Neural progenitor cell (in vitro differentiated cells): Measurements from ENCODE around the gene TBC1D7.

ENCODE experiments used
- EZH2phosphoT487 ChIP-seq: fragments of 200-600 bp; sonication (generic); IDR thresholded peaks from 2 replicates; pipeline ENCODE4 v1.6.1; 2017; ENCODE audit warnings: antibody characterized with exemption
- TF ChIP-seq, protein P1 (sequence below): fragments of 200-600 bp; sonication (generic); IDR thresholded peaks from 2 replicates; pipeline ENCODE4 v1.5.1; 2017; ENCODE audit warnings: antibody characterized with exemption, mild to moderate bottlenecking

DNA sequence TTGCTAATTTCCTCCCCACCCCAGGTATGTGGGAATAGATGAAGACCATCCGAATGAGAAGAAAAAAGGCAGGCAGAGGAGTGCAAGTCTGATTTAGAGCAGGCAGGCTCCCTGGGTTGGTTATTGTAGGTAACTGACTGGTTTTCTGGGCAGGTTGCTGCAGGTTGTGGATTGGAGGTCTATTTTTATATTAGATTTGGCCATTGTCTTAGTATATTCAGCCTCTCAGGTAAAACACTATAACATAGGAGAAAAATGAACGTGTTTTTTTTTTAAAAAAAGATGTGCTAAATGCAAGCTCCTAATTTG, 492 bp upstream of the TBC1D7 start:
- TF ChIP-seq EZH2phosphoT487: no peak
- TF ChIP-seq, protein P1, sequence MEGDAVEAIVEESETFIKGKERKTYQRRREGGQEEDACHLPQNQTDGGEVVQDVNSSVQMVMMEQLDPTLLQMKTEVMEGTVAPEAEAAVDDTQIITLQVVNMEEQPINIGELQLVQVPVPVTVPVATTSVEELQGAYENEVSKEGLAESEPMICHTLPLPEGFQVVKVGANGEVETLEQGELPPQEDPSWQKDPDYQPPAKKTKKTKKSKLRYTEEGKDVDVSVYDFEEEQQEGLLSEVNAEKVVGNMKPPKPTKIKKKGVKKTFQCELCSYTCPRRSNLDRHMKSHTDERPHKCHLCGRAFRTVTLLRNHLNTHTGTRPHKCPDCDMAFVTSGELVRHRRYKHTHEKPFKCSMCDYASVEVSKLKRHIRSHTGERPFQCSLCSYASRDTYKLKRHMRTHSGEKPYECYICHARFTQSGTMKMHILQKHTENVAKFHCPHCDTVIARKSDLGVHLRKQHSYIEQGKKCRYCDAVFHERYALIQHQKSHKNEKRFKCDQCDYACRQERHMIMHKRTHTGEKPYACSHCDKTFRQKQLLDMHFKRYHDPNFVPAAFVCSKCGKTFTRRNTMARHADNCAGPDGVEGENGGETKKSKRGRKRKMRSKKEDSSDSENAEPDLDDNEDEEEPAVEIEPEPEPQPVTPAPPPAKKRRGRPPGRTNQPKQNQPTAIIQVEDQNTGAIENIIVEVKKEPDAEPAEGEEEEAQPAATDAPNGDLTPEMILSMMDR: no peak
